Lower leg skin (tissue), 3 donors: ENCODE measurements around the gene TEPSIN.

Source experiments
- POLR2A ChIP-seq, 2 donors: fragments of 450-650 bp; IDR thresholded peaks; one replicate each; pipeline ENCODE4 v1.6.1; 2016 to 2017; ENCODE audit warnings: antibody characterized with exemption in 2 of 2, mild to moderate bottlenecking in 1 of 2, moderate library complexity in 1 of 2
- TF ChIP-seq, protein P1 (sequence below), 3 donors: fragments of 450-650 bp; IDR thresholded peaks; one replicate each; pipeline ENCODE4 v1.5.1; 2016; ENCODE audit warnings: antibody characterized with exemption in 3 of 3, mild to moderate bottlenecking in 3 of 3, moderate library complexity in 2 of 3

GRCh38 chr17:81277946-81278693 lies 39.3 kb upstream of the TEPSIN start:
- TF ChIP-seq, protein P1, sequence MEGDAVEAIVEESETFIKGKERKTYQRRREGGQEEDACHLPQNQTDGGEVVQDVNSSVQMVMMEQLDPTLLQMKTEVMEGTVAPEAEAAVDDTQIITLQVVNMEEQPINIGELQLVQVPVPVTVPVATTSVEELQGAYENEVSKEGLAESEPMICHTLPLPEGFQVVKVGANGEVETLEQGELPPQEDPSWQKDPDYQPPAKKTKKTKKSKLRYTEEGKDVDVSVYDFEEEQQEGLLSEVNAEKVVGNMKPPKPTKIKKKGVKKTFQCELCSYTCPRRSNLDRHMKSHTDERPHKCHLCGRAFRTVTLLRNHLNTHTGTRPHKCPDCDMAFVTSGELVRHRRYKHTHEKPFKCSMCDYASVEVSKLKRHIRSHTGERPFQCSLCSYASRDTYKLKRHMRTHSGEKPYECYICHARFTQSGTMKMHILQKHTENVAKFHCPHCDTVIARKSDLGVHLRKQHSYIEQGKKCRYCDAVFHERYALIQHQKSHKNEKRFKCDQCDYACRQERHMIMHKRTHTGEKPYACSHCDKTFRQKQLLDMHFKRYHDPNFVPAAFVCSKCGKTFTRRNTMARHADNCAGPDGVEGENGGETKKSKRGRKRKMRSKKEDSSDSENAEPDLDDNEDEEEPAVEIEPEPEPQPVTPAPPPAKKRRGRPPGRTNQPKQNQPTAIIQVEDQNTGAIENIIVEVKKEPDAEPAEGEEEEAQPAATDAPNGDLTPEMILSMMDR (IDR thresholded peaks at IDR 0.05): no peak
- TF ChIP-seq POLR2A (IDR thresholded peaks at IDR 0.05): no peak
